Effector CD4-positive, alpha-beta T cell (primary cell): ENCODE measurements around the gene TMEM240.
"Not testable (repeated sequence)": the region's sequence is repeated elsewhere in the genome, so short reads cannot be mapped to it uniquely, and the experiment has no call there.

Experiments
- DNase-seq: peaks from one replicate; pipeline ENCODE4 v3.0.0-alpha.2; 2020

The TMEM240 gene

GRCh38 chr1:1490633-1491230 lies 49.7 kb downstream of the TMEM240 start:
- DNase-seq = no peak

- no peak for DNase-seq
These were observed 50.6 kb downstream of the TMEM240 start for GRCh38 chr1:1489861-1490260.

GRCh38 chr1:1489231-1489630 lies 51.2 kb downstream of the TMEM240 start:
- DNase-seq = no peak

DNA sequence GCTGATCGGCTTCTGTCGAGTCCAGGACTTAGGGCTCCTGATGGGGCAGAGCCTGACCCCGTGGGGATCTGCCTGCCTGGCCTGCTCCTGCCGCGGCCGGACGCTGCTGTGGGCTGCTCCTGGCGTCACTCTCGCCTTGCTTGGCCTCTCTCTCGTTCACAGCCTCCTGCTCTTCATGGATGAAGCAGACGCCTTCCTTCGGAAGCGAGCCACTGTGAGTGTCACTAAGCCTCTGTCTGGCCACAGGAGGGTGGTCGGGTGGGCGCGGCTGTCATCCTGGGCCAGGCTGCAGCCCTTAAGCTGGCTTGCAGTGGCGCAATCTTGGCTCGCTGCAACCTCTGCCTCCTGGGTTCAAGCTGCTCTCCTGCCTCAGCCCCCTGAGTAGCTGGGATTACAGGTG lies 52.7 kb downstream of the TMEM240 start:
- no peak for DNase-seq

DNA sequence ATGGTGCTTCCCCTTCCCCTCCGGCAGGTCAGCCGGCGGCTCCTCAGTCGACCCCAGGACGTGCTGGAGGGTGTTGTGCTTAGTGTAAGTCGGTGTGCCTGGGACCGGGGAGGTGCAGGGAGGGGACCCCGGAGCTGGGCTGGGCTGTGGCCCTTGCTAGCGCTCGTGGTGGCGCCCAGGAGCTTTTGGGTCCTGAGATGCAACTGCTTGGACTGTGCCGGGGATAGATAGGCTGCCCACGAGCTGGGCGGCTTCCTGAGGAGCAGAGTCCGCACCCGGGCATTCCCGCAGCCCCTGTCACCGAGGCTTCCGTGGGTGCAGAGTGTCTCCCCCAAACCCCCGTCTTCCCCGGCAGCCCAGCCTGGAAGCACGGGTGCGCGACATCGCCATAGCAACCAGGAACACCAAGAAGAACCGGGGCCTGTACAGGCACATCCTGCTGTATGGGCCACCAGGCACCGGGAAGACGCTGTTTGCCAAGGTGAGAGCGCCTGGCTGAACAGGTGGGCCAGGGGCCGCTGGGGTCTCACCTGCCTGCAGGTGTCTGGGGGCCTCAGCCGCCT lies 54.6 kb downstream of the TMEM240 start:
- not testable (repeated sequence) for DNase-seq

DNA sequence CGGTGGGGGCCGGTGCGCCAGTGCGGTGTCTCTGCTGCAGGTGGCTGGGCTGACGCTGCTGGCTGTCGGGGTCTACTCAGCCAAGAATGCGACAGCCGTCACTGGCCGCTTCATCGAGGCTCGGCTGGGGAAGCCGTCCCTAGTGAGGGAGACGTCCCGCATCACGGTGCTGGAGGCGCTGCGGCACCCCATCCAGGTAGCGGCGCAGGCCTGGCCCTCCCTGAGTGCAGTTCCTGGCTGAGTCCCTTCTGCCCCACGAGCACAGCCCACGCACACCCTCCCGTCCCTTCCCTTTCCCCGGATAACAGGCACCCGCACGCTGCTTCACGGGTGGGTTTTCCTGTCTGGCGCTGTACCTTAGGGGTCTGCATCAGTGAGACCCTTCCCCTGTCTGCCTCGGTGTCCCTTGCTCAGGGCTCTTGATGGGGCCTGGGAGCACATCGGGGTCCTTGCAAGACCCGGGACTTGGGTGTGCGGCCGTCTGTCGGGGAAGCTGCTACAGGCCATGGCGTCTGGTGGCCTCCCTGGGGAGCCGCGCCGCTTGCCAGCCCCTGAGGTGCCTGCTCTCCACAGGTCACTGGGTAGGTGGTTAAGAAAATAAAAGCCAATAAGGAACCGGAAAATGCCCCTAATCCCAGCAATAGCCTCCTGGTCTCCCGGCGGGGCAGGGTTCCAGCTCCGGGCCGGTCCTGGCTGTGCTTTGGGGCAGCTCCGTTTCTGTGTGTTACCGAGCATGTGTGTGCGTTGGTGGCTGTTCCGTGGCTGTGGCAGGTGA lies 55.3 kb downstream of the TMEM240 start:
- not testable (repeated sequence) for DNase-seq
